ENCODE data around the gene DBF4.
"Not testable (repeated sequence)": the region's sequence is repeated elsewhere in the genome, so short reads cannot be mapped to it uniquely, and the experiment has no call there.

Gene DBF4

GRCh38 chr7:87876040-87876868 lies at the start of gene DBF4, which contains the start of gene SLC25A40:
Gene DBF4, plus strand, starts transcription at chr7:87876493. Its CDS starts 240 bp downstream, at chr7:87876733.
Gene SLC25A40, minus strand, starts transcription at chr7:87876360. Its CDS starts 17,633 bp downstream, at chr7:87858727.
- peak; percentile 95 to 96 for DNase-seq

GRCh38 chr7:87828383-87828782 lies 47.9 kb upstream of the DBF4 start:
- DNase-seq, result not testable (repeated sequence)

- DNase-seq, result no peak
Observed at GRCh38 chr7:87831097-87831496, 45.2 kb upstream of the DBF4 start.

- no peak for DNase-seq
Observed at GRCh38 chr7:87833130-87833529, 43.2 kb upstream of the DBF4 start.

- no peak for DNase-seq
Observed at GRCh38 chr7:87837597-87837996, 38.7 kb upstream of the DBF4 start.

DNA sequence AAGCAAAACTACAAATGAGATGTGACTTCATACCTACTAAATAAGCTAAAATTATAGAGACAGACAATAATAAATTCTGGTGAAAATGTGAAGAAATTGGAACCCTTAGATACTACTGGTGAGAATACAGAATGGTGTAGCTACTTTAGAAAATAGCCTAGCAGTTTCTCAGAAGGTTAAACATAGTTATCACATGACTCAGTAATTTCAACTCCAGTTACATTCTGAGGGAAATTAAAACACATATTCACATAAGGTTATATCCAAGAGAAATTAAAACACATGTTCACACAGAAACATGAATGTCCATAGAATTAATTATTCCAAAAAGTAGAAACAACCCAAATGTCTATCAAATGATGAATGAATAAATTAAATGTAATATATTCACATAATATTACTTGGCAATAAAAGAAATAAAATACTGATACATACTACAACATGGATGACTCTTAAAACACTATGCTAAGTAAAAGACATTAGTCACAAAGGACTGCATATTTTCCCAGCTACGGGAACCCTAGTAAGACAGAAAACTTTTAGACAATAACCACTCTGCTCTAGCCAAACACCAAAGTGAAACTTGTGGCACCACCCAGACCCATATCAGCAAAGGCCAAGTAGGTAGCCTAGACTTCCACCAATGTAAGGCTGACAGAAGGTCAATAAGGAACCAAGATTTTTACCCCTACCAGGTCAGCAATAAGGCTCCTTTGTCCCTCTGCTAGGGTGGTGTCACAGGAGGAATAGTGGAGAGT lies 25.3 kb upstream of the DBF4 start:
- no peak for DNase-seq

- DNase-seq, result no peak
Observed at GRCh38 chr7:87852306-87852705, 24.0 kb upstream of the DBF4 start.

DNA sequence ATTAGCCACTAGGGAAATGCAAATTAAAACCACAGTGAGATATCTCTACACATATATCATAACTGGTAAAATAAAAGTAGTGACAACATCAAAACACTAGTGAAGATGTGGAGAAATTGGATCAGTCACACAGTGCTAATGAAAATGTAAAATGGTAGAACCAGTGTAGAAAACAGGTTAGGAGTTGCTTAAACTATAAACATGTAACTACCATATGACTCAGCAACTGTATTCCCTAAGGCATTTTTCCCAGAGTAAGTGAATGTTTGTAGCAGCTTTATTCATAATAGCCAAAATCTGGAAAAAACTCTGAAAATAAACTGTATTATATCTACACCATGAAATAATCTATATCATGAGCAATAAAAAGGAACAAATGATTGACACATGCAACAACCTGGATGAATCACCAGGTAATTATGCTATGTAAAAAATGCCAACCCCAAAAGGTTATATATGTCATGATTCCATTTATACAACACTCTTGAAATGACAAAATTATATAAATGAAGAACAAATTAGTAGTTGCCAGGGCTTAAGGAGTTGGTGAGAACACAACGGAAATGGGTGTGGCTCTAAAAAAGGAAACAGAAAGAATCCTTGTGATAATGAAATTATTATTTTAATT lies 22.9 kb upstream of the DBF4 start:
- DNase-seq, result no peak

DNA sequence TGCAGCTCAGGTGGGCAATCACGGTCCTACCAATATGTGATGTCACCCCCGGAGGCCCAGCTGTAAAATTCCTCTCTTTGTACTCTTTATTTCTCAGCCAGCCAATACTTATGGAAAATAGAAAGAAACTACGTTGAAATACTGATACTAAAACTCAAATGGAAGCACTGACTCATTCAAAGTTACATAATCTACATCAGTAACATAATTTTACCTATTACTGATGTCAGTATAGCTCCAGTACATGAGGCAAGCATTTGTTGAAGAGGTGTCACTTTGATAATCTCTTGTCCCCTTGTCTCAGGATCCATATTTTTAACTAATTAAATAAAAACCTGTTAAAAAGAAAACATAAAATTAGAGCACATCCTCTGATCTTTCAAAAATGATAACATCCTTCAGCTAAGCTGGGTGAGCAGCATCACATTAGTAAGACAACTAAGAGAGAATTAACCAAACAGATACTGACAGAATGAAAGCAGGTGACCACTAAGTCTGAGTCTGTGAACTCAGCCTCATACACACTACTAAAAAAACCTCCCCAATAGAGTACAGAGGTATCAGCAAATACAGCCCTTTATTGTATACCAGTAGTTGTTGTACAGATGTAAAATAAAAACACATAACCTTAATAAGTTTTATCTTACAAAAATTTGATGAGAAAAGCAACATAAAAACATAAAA lies 17.7 kb upstream of the DBF4 start:
- DNase-seq, result no peak

DNA sequence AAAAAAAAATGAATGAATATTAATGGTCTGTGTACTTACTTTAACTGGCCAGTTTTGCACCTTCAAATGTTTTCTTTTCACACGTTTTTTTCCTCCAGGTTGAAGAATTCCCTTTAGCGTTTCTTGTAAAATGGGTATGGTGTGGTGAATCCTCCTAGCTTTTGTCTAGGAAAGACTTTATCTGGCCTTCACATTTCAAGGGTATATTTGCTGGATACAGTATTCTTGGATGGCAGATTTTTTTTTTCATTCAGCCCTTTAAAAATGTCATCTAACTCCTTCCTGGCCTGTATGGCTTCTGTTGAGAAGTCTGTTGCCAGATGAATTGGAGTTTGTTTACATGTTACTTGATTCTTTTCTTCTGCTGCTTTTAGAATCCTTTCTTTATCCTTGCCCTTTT lies 10.2 kb upstream of the DBF4 start:
- DNase-seq, result no peak

DNA sequence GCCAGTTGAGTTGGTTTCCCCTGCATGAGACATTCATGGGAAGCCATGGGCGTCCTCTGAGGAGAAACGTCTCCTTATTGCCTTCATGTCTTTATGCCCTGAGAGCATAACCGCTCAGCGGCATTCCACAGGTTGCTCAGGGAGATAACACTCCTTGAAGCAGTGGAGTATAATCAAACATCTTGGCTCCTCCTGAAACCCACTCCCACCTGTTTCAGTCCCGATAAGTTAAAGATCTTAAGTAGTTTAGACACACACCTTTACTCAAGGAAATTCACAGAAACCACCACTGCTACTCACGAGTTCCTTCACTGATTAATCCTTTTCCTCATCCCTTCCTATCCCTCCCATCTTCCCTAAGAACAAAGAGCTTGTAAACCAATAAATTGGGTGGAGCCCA lies 9.8 kb upstream of the DBF4 start:
- DNase-seq, result not testable (repeated sequence)

DNA sequence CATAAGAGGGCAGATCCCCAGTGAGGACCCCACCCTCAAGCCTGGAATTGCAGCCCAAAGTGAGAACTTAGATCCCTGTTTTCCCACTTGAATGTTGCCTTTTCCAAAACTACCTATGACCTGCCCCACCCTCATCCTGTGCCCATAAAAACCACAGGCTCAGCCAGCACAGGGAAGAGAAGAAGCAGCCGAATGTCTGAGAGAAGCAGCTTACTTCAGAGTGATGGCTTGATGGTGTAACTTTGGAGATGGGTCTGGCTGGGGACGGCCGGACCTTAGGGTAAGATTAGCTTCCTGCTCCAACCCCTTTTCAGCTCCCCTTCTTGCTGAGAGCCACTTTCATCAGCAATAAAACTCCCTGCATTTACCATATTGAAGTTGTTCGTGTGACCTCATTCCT lies 5.8 kb upstream of the DBF4 start:
- no peak for DNase-seq

DNA sequence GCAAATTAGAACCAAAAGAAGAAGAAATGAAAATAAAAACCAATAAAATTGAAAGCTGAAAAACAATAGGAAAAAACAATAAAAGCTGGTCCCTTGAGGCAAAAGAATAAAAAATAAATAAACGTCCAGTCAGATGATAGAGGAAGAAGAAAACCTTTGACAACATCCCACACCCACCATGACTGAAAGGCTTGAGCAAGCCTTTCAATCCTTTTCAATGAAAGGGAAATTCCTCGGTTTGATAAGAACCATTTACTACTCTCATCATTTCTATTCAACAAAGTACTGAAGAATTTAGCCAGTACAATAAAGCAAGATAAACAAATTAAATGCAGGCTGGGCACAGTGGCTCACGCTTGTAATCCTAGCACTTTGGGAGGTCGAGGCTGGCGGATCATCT lies 3.9 kb upstream of the DBF4 start:
- DNase-seq, result no peak

DNA sequence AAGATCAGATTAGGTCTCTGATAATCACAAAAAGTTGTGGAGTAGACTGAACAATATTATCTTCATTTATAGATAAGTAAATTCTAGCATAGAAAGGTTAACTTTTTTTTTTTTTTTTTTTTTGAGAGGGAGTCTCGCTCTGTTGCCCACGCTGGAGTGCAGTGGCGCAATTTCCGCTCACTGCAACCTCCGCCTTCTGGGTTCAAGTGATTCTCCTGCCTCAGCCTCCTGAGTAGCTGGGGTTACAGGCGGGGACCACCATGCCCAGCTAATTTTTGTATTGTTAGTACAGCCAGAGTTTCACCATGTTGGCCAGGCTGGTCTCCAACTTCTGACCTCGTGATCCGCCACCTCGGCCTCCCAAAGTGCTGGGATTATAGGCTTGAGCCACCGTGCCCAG lies 3.0 kb upstream of the DBF4 start:
- not testable (repeated sequence) for DNase-seq

GRCh38 chr7:87874066-87874465 lies 2.2 kb upstream of the DBF4 start:
- DNase-seq, result no peak

- no peak for DNase-seq
Observed at GRCh38 chr7:87875151-87876039, 898 bp upstream of the DBF4 start.

GRCh38 chr7:87876869-87877234 lies 559 bp downstream of the DBF4 start:
- peak; percentile 37 to 47 for DNase-seq

GRCh38 chr7:87877366-87878040 lies 1.2 kb downstream of the DBF4 start:
- DNase-seq, result no peak

- no peak for DNase-seq
Observed at GRCh38 chr7:87878208-87878735, 2.0 kb downstream of the DBF4 start.

- no peak for DNase-seq
Observed at GRCh38 chr7:87882151-87882937, 6.1 kb downstream of the DBF4 start.
